GM12874 (cell line): ENCODE measurements around the gene CCDC57.

Experiments used
- CTCF ChIP-seq: IDR thresholded peaks from 2 replicates; pipeline ENCODE4 v1.5.1; 2011; ENCODE audit warnings: low read depth, mild to moderate bottlenecking, control low read depth, low read length, moderate library complexity; ENCODE audit not compliant: insufficient read depth

CCDC57 gene

GRCh38 chr17:82127704-82128103 lies 84.9 kb downstream of the CCDC57 start:
- no peak for TF ChIP-seq CTCF

- no peak for TF ChIP-seq CTCF
Measured at GRCh38 chr17:82127315-82127595, 85.4 kb downstream of the CCDC57 start.

GRCh38 chr17:82126556-82127314 lies 85.9 kb downstream of the CCDC57 start:
- no peak for TF ChIP-seq CTCF

- no peak for TF ChIP-seq CTCF
Measured at GRCh38 chr17:82124101-82124500, 88.5 kb downstream of the CCDC57 start.

GRCh38 chr17:82121660-82122629 lies 90.7 kb downstream of the CCDC57 start:
- TF ChIP-seq CTCF, result no peak

GRCh38 chr17:82121246-82121645 lies 91.4 kb downstream of the CCDC57 start:
- TF ChIP-seq CTCF, result no peak

GRCh38 chr17:82120148-82120547 lies 92.5 kb downstream of the CCDC57 start:
- TF ChIP-seq CTCF, result no peak
